GM20000 (cell line): Measurements from ENCODE around the gene ECD.

Experiments
- DNase-seq: peaks from one replicate; pipeline ENCODE4 v3.0.0; 2012; ENCODE audit warnings: low spot score
- TF ChIP-seq, protein P1 (sequence below): IDR thresholded peaks from 2 replicates; pipeline ENCODE4 v1.5.1; 2012; ENCODE audit warnings: mild to moderate bottlenecking, control low read depth; ENCODE audit errors: extremely low read depth, missing control alignments

The ECD gene

DNA sequence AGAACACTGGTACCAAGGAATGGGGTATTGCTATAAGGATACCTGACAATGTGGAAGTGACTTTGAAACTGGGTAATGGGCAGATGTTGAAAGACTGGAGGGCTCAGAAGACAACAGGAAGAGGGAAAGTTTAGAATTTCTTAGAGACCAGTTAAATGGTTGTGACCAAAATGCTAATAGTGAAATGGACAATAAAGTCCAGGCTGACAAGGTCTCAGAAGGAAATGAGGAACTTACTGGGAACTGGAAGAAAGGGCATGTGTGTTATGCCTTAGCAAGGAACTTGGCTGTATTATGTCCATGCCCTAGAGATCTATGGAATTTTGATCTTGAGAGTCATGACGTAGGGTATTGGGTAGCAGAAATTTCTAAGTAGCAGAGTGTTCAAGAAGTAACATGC, 38.1 kb upstream of the ECD start:
- TF ChIP-seq, protein P1, sequence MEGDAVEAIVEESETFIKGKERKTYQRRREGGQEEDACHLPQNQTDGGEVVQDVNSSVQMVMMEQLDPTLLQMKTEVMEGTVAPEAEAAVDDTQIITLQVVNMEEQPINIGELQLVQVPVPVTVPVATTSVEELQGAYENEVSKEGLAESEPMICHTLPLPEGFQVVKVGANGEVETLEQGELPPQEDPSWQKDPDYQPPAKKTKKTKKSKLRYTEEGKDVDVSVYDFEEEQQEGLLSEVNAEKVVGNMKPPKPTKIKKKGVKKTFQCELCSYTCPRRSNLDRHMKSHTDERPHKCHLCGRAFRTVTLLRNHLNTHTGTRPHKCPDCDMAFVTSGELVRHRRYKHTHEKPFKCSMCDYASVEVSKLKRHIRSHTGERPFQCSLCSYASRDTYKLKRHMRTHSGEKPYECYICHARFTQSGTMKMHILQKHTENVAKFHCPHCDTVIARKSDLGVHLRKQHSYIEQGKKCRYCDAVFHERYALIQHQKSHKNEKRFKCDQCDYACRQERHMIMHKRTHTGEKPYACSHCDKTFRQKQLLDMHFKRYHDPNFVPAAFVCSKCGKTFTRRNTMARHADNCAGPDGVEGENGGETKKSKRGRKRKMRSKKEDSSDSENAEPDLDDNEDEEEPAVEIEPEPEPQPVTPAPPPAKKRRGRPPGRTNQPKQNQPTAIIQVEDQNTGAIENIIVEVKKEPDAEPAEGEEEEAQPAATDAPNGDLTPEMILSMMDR: no peak
- DNase-seq: no peak

DNA sequence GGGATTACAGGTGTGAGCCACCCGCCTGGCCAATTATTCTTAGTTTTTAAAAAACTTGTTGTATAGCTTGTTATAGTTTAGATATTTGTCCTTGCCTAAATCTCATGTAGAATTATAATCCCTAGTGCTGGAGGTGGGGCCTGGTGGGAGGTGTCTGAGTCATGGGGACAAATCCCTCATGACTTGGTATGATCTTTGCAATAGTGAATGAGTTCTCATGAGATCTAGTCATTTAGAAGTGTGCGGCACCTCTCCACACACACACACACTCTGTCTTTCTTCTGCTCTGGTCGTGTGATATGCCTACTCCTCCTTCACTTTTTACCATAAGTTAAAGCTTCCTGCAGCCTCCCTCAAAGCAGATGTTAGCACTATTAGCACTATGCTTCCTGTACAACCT, 37.3 kb upstream of the ECD start:
- DNase-seq: no peak
- TF ChIP-seq, protein P1: no peak

DNA sequence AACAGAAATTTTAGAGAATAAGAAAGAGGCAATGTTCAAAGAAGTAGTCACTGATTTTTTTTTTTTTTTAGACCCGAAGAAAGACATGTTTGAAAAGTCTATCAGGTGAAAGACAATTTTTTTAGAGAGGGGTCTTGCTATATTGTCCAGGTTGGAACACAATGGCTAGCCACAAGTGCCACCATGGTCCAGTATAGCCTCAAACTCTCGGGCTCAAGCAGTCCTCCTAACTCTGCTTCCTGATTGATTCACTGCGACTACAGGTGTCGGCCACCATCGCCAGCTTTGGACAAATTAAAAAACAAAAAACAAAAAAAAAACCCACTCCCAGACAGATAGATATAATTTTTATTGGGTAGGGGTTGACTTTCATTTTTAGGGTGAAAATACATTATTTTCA, 22.4 kb upstream of the ECD start:
- TF ChIP-seq, protein P1: no peak
- DNase-seq: no peak

DNA sequence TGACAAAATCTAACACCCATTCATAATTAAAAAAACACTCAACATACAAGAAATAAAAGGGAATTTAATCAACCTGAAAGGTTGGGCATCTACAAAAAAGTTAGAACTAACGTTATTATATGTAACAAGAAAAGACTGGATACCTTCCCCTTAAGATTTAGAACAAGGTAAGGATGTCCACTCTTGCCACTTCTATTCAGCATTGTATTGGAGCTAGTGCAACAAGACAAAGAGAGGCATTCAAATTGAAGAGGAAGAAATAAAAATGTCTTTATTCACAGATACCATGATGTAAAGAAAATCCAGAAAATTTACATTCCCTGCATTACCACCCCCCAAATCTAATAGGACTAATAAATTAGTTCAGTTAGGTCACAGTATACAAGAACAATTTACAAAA, 18.5 kb upstream of the ECD start:
- TF ChIP-seq, protein P1: no peak
- no peak for DNase-seq

DNA sequence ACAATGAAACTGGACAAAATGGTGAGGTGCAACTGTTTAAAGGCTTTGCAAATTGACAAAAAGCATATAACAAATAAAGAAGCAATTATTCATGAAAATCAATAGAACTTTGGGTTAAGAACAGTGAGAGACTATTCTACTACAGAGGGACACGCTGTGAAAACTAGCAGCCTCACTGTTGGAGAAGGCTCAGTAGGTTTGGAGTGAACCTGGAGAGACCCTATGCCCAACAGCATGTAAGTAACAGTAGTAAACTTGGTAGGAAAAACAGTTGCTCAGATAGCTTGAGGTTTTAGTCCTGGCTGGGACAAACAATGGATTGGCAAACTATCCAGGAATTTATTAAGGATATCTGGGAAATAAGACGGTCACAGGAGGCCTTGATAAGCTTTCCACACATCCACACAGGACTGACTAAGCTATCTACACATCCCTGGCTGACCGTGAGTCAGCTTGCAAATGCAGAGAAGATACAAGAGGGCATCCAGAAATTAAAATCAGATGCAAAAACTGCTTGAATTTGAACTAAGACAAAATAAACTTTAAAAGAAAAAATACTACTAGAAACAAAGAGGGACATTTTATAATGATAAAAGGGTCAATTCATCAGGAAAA, 16.0 kb upstream of the ECD start:
- TF ChIP-seq, protein P1: no peak

DNA sequence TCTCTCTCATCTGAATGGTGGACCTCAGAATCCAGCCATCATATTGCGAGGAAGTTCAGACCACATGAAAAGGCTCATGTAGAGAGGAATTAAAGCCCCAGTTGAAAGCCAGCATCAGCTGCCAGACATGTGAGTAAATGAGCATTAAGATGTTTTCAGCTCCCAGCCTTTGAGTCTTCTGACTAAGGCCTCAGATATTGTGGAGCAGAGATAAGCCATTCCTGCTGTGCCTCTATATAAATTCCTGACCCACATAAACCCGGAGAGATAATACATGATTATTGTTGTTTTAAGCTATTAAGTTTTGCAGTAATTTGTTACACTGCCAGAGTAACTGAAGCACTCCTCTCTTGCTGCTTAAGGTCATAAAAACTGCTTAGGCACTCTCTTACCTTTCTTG, 14.8 kb upstream of the ECD start:
- TF ChIP-seq, protein P1: no peak
- DNase-seq: no peak

More for the DNA sequence above, 16.0 kb upstream of the ECD start:
- DNase-seq: no peak

DNA sequence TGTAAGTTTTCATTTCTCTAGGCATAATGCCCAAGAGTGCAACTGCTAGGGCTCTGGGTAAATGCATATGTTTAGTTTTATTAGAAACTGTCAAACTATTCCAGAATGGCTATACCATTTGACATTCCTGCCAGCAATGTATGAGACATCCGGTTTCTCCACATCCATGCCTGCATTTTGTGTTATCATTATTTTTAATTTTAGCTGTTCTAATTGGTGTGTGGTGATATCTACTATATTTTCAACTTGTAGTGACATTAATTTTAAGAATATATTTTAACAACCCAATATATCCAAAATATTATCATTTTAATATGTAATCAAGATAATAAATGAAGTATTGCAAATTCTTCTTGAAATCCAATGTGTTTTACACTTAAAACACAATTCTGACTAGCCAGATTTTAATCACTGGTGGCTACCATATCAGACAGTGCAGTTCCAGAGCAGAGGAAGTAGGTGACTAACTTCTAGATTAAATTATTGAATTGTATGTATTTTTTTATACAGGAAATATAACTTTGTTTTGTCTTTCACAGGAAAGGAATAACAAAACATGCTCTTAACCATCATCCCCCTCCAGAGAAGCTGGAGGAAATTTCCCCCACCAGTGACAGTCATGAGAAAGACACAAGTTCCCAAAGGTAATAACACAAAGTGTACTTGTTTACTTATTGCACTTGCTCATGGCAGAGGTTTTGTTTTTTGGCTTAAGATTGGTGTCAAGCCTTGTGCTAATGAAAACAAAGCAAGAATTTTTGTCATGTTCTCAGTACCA, 6.5 kb upstream of the ECD start:
- no peak for DNase-seq

More for the DNA sequence above, 6.5 kb upstream of the ECD start:
- TF ChIP-seq, protein P1: no peak
